Thyroid gland (tissue), 4 donors: ENCODE measurements around the gene PTPRN2. TPM values are rescaled to one million over a fixed set of nuclear protein-coding genes. Genes with fewer than 3 reads are reported as not detected.

ENCODE experiments used
- DNase-seq, 2 donors: peaks; one replicate each; pipeline ENCODE4 v3.0.0-alpha.2; 2019
- H3K27ac ChIP-seq, 3 donors: fragments of 200-600 bp; sonication (generic); 1 replicate in 2 of 3; 2 replicates in 1 of 3; pipeline ENCODE4 v1.5.1; 2016 to 2019; ENCODE audit warnings: mild to moderate bottlenecking in 1 of 3, moderate library complexity in 1 of 3
- H3K27me3 ChIP-seq: fragments of 200-600 bp; sonication (generic); one replicate; pipeline ENCODE4 v1.5.1; 2019
- H3K36me3 ChIP-seq, 2 donors: fragments of 200-600 bp; sonication (generic); one replicate each; pipeline ENCODE4 v1.5.1; 2016 to 2019
- H3K4me1 ChIP-seq, 2 donors: fragments of 200-600 bp; sonication (generic); one replicate each; pipeline ENCODE4 v1.5.1; 2017 to 2019
- H3K4me3 ChIP-seq, 3 donors: fragments of 200-600 bp; sonication (generic); replicated peaks in 1 of 3; 1 replicate in 2 of 3; 2 replicates in 1 of 3; pipeline ENCODE4 v1.5.1; 2016; ENCODE audit warnings: mild to moderate bottlenecking in 1 of 3
- H3K9me3 ChIP-seq: fragments of 200-600 bp; sonication (generic); one replicate; pipeline ENCODE4 v1.5.1; 2017
- CTCF ChIP-seq, 6 experiments: fragments of 200-600 bp in 3 of 6; fragments of 450-650 bp in 3 of 6; sonication (generic) in 3 of 6; IDR thresholded peaks; one replicate each; pipeline ENCODE4 v1.5.1; 2016 to 2019; ENCODE audit warnings: antibody characterized with exemption in 6 of 6, mild to moderate bottlenecking in 2 of 6, inconsistent platforms in 1 of 6, moderate library complexity in 1 of 6
- POLR2A ChIP-seq, 2 donors: fragments of 450-650 bp; IDR thresholded peaks; one replicate each; pipeline ENCODE4 v1.6.1; 2017; ENCODE audit warnings: antibody characterized with exemption in 2 of 2, mild to moderate bottlenecking in 2 of 2, moderate library complexity in 1 of 2
- WGBS, 2 donors: methylation state at CpG; one replicate each; pipeline ENCODE4 v1.1.5; 2017; 5-methylcytosine and 5-hydroxymethylcytosine counted together
- intact Hi-C: fragments of 100-400 bp; cut with DNase I; formaldehyde crosslinking; loops from one replicate; pipeline ENCODE4 v1.15.1; 2023
- total RNA-seq, 4 donors: library from RNA; depleted of rRNA; stranded (reverse); fragments of >200 nt; gene quantifications; one replicate each; pipeline ENCODE4 v1.2.3, GENCODE V29; 2016

The PTPRN2 gene
- total RNA-seq, 4 donors from 2014 or later, result 4.2 to 9.9 (median 7.7) TPM

- intact Hi-C loops, result no loop called here
- H3K27ac ChIP-seq, result no peak overlapping the region
- no peaks in the 10 kb centered on the region for H3K9me3 ChIP-seq
- H3K4me3 ChIP-seq, result no peak overlapping the region
- no peaks in the 10 kb centered on the region for H3K4me1 ChIP-seq
- H3K36me3 ChIP-seq, result no peaks in the 10 kb centered on the region
- no peaks in the 10 kb centered on the region for H3K27me3 ChIP-seq
- DNase-seq, result no peak
- WGBS, 2 donors, result 85 to 88% methylated on average over 12 of the region's 12 CpGs
- TF ChIP-seq POLR2A (IDR thresholded peaks at IDR 0.05), result no peak
- no peak for TF ChIP-seq CTCF (IDR thresholded peaks at IDR 0.05)
These were observed 1000.4 kb downstream of the PTPRN2 start for GRCh38 chr7:157587051-157587804.

- Histone ChIP-seq H3K27me3 (no peaks in the 10 kb centered on the region), H3K4me1 (no peaks in the 10 kb centered on the region), H3K27ac (no peak overlapping the region), H3K36me3 (no peaks in the 10 kb centered on the region), H3K4me3 (no peak overlapping the region), H3K9me3 (no peaks in the 10 kb centered on the region)
- 77 to 90% methylated on average over 10 to 14 of the region's 15 CpGs for WGBS, 2 donors
- no peak for DNase-seq
- intact Hi-C loops, result no loop called here
- TF ChIP-seq CTCF (IDR thresholded peaks at IDR 0.05), result no peak
- TF ChIP-seq POLR2A (IDR thresholded peaks at IDR 0.05), result no peak
These were observed 1001.1 kb downstream of the PTPRN2 start for GRCh38 chr7:157586426-157586955.

DNA sequence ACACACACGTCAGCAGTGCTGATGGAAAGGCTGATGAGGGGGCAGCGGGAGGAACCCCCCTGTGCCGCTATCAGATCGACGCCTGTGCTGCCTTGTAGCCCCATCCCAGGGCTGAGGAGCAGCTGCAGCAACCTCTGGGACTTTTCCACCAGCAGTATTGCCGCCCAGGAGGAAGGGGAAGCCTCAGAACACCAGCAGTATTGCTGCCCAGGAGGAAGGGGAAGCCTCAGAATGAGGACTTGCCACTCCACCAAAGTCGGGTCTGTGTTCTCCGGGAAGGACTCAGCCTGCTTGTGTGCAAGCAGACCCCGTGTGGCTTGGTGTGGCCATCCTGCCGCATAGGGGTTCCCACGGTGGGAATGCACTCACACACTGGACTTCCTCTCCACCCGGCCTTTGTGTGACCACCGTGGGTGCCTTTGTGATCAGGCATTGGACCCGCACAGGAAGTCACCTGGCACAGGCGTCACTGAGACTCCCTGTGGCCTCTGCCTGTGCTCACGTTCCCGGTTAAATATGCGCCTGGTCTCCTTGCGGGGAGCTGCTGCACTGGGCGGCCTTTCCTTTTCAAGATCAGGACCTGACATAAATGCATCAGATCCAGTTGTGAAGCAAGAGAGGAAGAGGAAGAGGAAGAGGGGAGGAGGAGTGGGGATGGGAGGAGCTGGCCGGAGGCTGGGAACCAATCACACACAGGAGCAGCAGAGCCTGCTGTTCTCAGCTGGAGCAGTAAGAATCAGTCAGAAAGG, 1002.3 kb downstream of the PTPRN2 start:
- no peak overlapping the region for H3K4me3 ChIP-seq
- 66 to 69% methylated on average over 14 to 20 of the region's 21 CpGs for WGBS, 2 donors
- intact Hi-C loops, result no loop called here
- H3K27me3 ChIP-seq, result no peaks in the 10 kb centered on the region
- TF ChIP-seq POLR2A (IDR thresholded peaks at IDR 0.05) (no peak), CTCF (IDR thresholded peaks at IDR 0.05) (no peak)
- no peak overlapping the region for H3K27ac ChIP-seq
- DNase-seq, result no peak
- H3K36me3 ChIP-seq, result no peaks in the 10 kb centered on the region
- H3K9me3 ChIP-seq, result no peaks in the 10 kb centered on the region
- H3K4me1 ChIP-seq, result no peaks in the 10 kb centered on the region

DNA sequence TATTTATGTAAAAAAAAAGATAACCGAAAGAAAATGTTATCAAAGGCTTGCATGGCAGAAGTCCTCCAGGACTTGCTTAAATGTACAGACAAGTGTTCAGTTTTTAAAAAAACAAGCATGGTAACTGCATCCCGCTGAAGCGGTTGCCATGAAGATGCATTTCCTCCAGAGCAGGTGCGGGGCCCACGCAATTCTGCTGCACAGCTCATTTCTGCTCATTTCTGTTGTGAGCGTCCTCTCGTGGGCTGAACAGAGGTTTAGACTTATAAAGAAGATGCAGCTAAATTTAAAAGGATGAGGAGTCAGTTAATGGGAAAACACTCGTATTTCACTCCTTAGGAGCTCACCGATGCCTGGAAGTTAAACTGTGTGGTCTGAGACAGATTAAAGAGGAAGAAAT, 1003.2 kb downstream of the PTPRN2 start:
- Histone ChIP-seq H3K9me3 (no peaks in the 10 kb centered on the region), H3K4me1 (no peaks in the 10 kb centered on the region), H3K27ac (no peak overlapping the region), H3K4me3 (no peak overlapping the region), H3K27me3 (no peaks in the 10 kb centered on the region), H3K36me3 (no peaks in the 10 kb centered on the region)
- WGBS, 2 donors, result 81% methylated on average over 9 of the region's 9 CpGs
- DNase-seq, result no peak
- TF ChIP-seq CTCF (IDR thresholded peaks at IDR 0.05), result no peak
- no peak for TF ChIP-seq POLR2A (IDR thresholded peaks at IDR 0.05)
- intact Hi-C loops, result no loop called here

GRCh38 chr7:157581740-157582139, 1005.9 kb downstream of the PTPRN2 start:
- Histone ChIP-seq H3K36me3 (no peaks in the 10 kb centered on the region), H3K9me3 (no peaks in the 10 kb centered on the region), H3K27me3 (no peaks in the 10 kb centered on the region), H3K4me1 (no peaks in the 10 kb centered on the region), H3K4me3 (no peak overlapping the region), H3K27ac (no peak overlapping the region)
- intact Hi-C loops, result no loop called here
- TF ChIP-seq CTCF (IDR thresholded peaks at IDR 0.05), result no peak
- no peak for TF ChIP-seq POLR2A (IDR thresholded peaks at IDR 0.05)
- DNase-seq, result no peak
- WGBS, 2 donors, result 75 to 78% methylated on average over 15 of the region's 15 CpGs
